SK-N-SH treated with all-trans-retinoic acid at 6 μM for 48 hours (cell line): ENCODE results near the gene LIX1.

Experiments used
- ATAC-seq: fragments of 200-7000 bp; cut with Tn5 transposase; 3 replicates; pipeline ENCODE4 v1.9.1; 2020; ENCODE audit warnings: mild to moderate bottlenecking, moderate library complexity
- ARNTL ChIP-seq: fragments of 450-650 bp; formaldehyde crosslinking; IDR thresholded peaks from 2 replicates; pipeline ENCODE4 v1.5.0; 2020; ENCODE audit warnings: low read depth, mild to moderate bottlenecking, moderate library complexity, borderline replicate concordance
- BACH2 ChIP-seq: fragments of 250-450 bp; sonication (Bioruptor Pico); IDR thresholded peaks from 2 replicates; pipeline ENCODE4 v1.9.0; 2021; ENCODE audit warnings: mild to moderate bottlenecking, borderline replicate concordance
- CSDC2 ChIP-seq: fragments of 250-450 bp; sonication (Bioruptor Pico); IDR thresholded peaks from 2 replicates; pipeline ENCODE4 v1.5.0; 2020; ENCODE audit warnings: mild to moderate bottlenecking, moderate library complexity
- CSRNP3 ChIP-seq: fragments of 250-450 bp; sonication (Bioruptor Pico); IDR thresholded peaks from 2 replicates; pipeline ENCODE4 v1.5.1; 2021; ENCODE audit warnings: mild to moderate bottlenecking, moderate library complexity
- ESRRG ChIP-seq: fragments of 250-450 bp; sonication (Bioruptor Pico); IDR thresholded peaks from 2 replicates; pipeline ENCODE4 v1.6.1; 2021; ENCODE audit warnings: mild to moderate bottlenecking
- ISL1 ChIP-seq: fragments of 250-450 bp; sonication (Bioruptor Pico); IDR thresholded peaks from 2 replicates; pipeline ENCODE4 v2.1.2; 2022; ENCODE audit warnings: mild to moderate bottlenecking, moderate library complexity
- OSR1 ChIP-seq: fragments of 250-450 bp; sonication (Bioruptor Pico); IDR thresholded peaks from 2 replicates; pipeline ENCODE4 v1.8.0; 2022; ENCODE audit warnings: moderate library complexity, mild to moderate bottlenecking, inconsistent platforms
- PATZ1 ChIP-seq: fragments of 250-450 bp; sonication (Bioruptor Pico); IDR thresholded peaks from 2 replicates; pipeline ENCODE4 v1.8.0; 2020; ENCODE audit warnings: mild to moderate bottlenecking, moderate library complexity, borderline replicate concordance
- POU6F1 ChIP-seq: fragments of 250-450 bp; sonication (Bioruptor Pico); IDR thresholded peaks from 2 replicates; pipeline ENCODE4 v1.8.0; 2021; ENCODE audit warnings: low read depth, mild to moderate bottlenecking, moderate library complexity, borderline replicate concordance
- PPARA ChIP-seq: fragments of 250-450 bp; sonication (Bioruptor Pico); IDR thresholded peaks from 2 replicates; pipeline ENCODE4 v1.5.0; 2020; ENCODE audit warnings: mild to moderate bottlenecking, borderline replicate concordance
- RARB ChIP-seq: fragments of 250-450 bp; sonication (Bioruptor Pico); IDR thresholded peaks from 2 replicates; pipeline ENCODE4 v1.8.0; 2021; ENCODE audit warnings: mild to moderate bottlenecking, moderate library complexity
- SNAI2 ChIP-seq: fragments of 250-450 bp; sonication (Bioruptor Pico); IDR thresholded peaks from 2 replicates; pipeline ENCODE4 v1.5.0; 2020; ENCODE audit warnings: mild to moderate bottlenecking, moderate library complexity
- TCF4 ChIP-seq: fragments of 250-450 bp; sonication (Bioruptor Pico); IDR thresholded peaks from 2 replicates; pipeline ENCODE4 v1.8.0; 2021; ENCODE audit warnings: mild to moderate bottlenecking, moderate library complexity, borderline replicate concordance
- TOX ChIP-seq: fragments of 250-450 bp; sonication (Bioruptor Pico); IDR thresholded peaks from 2 replicates; pipeline ENCODE4 v1.8.0; 2021; ENCODE audit warnings: mild to moderate bottlenecking, moderate library complexity, borderline replicate concordance
- ZFP3 ChIP-seq: fragments of 250-450 bp; sonication (Bioruptor Pico); IDR thresholded peaks from 2 replicates; pipeline ENCODE4 v1.5.0; 2020; ENCODE audit warnings: mild to moderate bottlenecking, moderate library complexity
- ZFP30 ChIP-seq: fragments of 450-650 bp; formaldehyde crosslinking; IDR thresholded peaks from 2 replicates; pipeline ENCODE4 v1.5.0; 2022; ENCODE audit warnings: mild to moderate bottlenecking, moderate library complexity
- ZNF565 ChIP-seq: fragments of 450-650 bp; formaldehyde crosslinking; conservative IDR thresholded peaks from 2 replicates; pipeline ENCODE4 v1.5.0; 2020; ENCODE audit warnings: low read depth, mild to moderate bottlenecking, moderate library complexity
- ZNF70 ChIP-seq: fragments of 450-650 bp; formaldehyde crosslinking; IDR thresholded peaks from 2 replicates; pipeline ENCODE4 v1.5.0; 2020; ENCODE audit warnings: mild to moderate bottlenecking, moderate library complexity
- ZNF8 ChIP-seq: fragments of 450-650 bp; formaldehyde crosslinking; IDR thresholded peaks from 2 replicates; pipeline ENCODE4 v1.5.0; 2020; ENCODE audit warnings: mild to moderate bottlenecking, moderate library complexity
- TF ChIP-seq, protein P1 (sequence below): fragments of 250-450 bp; sonication (Bioruptor Pico); IDR thresholded peaks from 2 replicates; pipeline ENCODE4 v1.5.1; 2020; ENCODE audit warnings: low read depth, mild to moderate bottlenecking, moderate library complexity
- TF ChIP-seq, protein P2 (sequence below): fragments of 250-450 bp; sonication (Bioruptor Pico); IDR thresholded peaks from 2 replicates; pipeline ENCODE4 v1.5.0; 2020; ENCODE audit warnings: mild to moderate bottlenecking, moderate library complexity

The LIX1 gene

GRCh38 chr5:97097326-97098230 lies 44.8 kb downstream of the LIX1 start:
- TF ChIP-seq ZFP3 (CRISPR knock-in tag) (no peak), ARNTL (CRISPR knock-in tag) (no peak), ESRRG (CRISPR knock-in tag) (no peak), SNAI2 (no peak), BACH2 (CRISPR knock-in tag) (no peak), ZNF565 (CRISPR knock-in tag) (no peak), TCF4 (CRISPR knock-in tag) (no peak), RARB (no peak)
- TF ChIP-seq, all 23 proteins: peak for 0
- ATAC-seq: no peak

DNA sequence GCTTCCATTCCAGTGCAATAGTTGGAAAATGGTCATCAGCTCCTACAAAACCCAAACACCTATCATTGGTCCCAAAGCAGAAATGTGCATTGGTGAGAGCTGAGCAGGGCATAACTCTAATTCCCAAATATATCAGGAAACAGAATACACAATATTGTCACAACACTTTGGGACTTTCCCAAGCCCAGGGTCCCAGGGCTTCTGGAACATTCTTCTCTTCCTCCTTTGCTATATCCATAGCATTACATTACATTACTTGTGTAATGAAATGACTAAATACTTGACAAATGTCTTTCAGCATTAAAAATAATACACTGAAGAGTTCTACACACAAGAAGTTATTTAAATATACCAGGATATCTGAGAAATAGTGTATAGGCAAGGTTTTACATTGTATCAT lies 45.6 kb downstream of the LIX1 start:
- TF ChIP-seq POU6F1 (CRISPR knock-in tag) (no peak), OSR1 (CRISPR knock-in tag) (no peak), RARB (no peak), CSRNP3 (CRISPR knock-in tag) (no peak), ZFP30 (CRISPR knock-in tag) (no peak), ESRRG (CRISPR knock-in tag) (no peak), ZNF70 (CRISPR knock-in tag) (no peak), SNAI2 (no peak), CSDC2 (CRISPR knock-in tag) (no peak), BACH2 (CRISPR knock-in tag) (no peak), TCF4 (CRISPR knock-in tag) (no peak), PATZ1 (CRISPR knock-in tag) (no peak), ARNTL (CRISPR knock-in tag) (no peak), ZFP3 (CRISPR knock-in tag) (no peak), ZNF8 (CRISPR knock-in tag) (no peak)
- ATAC-seq: no peak

- TF ChIP-seq ZNF8 (CRISPR knock-in tag) (no peak), ISL1 (no peak), TCF4 (CRISPR knock-in tag) (no peak), OSR1 (CRISPR knock-in tag) (no peak), ZFP3 (CRISPR knock-in tag) (no peak), POU6F1 (CRISPR knock-in tag) (no peak), PPARA (CRISPR knock-in tag) (no peak), TOX (CRISPR knock-in tag) (no peak), CSRNP3 (CRISPR knock-in tag) (no peak), ZNF70 (CRISPR knock-in tag) (no peak), ESRRG (CRISPR knock-in tag) (no peak), CSDC2 (CRISPR knock-in tag) (no peak)
- TF ChIP-seq, protein P1, sequence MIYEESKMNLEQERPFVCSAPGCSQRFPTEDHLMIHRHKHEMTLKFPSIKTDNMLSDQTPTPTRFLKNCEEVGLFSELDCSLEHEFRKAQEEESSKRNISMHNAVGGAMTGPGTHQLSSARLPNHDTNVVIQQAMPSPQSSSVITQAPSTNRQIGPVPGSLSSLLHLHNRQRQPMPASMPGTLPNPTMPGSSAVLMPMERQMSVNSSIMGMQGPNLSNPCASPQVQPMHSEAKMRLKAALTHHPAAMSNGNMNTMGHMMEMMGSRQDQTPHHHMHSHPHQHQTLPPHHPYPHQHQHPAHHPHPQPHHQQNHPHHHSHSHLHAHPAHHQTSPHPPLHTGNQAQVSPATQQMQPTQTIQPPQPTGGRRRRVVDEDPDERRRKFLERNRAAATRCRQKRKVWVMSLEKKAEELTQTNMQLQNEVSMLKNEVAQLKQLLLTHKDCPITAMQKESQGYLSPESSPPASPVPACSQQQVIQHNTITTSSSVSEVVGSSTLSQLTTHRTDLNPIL (CRISPR knock-in tag): no peak
- TF ChIP-seq, protein P2, sequence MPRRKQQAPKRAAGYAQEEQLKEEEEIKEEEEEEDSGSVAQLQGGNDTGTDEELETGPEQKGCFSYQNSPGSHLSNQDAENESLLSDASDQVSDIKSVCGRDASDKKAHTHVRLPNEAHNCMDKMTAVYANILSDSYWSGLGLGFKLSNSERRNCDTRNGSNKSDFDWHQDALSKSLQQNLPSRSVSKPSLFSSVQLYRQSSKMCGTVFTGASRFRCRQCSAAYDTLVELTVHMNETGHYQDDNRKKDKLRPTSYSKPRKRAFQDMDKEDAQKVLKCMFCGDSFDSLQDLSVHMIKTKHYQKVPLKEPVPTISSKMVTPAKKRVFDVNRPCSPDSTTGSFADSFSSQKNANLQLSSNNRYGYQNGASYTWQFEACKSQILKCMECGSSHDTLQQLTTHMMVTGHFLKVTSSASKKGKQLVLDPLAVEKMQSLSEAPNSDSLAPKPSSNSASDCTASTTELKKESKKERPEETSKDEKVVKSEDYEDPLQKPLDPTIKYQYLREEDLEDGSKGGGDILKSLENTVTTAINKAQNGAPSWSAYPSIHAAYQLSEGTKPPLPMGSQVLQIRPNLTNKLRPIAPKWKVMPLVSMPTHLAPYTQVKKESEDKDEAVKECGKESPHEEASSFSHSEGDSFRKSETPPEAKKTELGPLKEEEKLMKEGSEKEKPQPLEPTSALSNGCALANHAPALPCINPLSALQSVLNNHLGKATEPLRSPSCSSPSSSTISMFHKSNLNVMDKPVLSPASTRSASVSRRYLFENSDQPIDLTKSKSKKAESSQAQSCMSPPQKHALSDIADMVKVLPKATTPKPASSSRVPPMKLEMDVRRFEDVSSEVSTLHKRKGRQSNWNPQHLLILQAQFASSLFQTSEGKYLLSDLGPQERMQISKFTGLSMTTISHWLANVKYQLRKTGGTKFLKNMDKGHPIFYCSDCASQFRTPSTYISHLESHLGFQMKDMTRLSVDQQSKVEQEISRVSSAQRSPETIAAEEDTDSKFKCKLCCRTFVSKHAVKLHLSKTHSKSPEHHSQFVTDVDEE (CRISPR knock-in tag): no peak
- TF ChIP-seq, all 23 proteins: peak for 0
- peak; percentile 70 for ATAC-seq
These were observed 46.2 kb downstream of the LIX1 start for GRCh38 chr5:97096191-97096590.
